ENCODE results near the gene GALNT9.

The GALNT9 gene

DNA sequence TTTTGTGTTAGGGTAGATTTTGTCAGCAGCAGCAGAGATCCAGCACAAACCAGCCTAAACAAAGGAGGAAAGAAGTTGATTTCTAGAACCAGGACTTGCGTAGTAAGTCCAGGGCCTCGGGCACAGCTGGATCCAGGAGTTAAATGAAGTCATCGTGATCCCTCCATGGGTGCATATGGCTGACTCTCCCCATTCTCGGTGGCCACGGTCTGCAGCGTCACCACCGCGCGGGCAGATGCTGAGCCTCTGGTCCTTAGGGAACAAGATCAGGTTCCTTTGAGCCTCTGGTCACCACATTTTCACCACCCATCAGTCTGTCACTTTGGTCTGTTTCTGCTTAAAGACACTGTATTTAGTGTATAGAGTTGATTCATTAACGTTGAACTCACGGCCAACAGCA is 14.8 kb upstream of the GALNT9 start:
- DNase-seq (ENCODE audit: low spot score): no peak

DNA sequence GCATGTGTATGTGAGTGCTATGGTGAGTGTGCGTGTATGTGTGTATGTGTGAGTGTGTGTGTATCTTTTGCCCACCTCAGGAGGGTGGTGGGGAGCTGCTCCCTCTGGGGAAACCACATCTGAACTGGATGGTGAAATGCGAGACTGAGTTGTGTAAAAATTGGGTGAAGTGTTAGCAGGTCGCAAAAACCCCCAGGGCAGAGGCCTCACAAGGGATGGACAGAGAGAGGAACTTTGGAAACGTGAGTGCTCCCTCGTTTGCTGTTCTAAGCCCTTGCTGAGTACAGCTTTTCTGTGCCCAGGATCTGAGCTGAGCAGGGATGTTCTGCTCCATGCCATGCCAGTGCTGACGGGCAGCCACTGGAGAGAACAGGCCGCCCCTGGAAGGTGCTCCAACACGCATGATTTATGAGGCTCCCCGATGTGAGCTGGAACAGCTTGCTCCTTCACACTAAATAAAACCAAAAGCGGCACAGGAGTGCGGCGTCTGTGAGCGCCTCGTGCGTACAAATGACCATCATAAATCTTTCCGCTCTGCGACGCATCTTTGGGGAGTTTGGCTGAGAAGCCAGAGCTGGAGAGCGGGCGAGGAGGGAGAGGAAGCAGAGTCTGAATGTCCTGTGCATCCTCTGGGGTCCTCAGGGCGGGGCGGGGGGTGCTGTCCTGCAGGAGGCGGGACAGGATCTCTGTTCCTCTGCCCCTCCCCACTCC is 14.1 kb upstream of the GALNT9 start:
- DNase-seq (ENCODE audit: low spot score): no peak

DNA sequence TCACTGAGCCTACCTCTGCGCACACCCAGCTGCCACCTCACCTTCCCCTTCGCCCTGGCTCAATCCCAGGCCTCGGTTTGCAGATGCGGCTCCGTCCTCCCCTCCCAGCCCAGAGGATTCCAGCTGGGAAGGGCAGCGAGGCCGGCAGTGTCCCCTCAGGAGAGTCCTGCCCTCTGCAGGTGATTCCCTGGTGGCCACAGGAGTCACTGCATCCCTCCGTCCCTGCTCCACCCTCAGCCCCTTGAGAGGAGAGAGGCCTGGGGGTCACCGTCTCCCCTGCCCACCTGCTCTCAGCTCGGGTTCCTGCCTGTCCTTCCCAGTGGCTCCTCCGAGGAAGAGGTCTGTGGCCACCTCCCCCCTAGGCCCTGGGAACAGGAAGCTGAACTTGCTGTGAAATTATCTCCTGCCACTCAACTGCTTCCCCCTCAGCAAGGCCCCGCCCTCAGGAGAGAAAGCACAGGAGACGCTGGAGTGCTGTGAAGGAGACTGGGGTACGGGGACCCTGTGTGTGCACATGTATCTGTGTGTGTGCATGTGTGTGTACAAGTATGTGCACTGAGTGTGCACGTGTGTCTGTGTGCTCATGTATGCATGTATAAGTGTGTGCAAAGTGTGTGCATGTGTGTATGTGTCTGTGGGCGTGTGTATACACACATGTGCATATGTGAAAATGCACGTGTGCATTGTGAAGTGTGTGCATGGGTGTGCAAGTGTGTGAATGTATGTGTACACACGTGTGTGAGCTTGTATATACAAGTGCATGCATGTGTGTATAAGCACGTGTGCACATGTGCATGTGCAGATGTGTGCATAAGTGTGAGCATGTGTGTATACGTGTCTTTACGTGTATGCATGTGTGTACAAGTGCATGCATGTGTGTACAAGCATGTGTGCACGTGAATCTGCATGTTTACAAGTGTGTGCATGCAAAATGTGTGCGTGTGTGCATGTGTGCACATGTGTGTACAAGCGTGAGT is 13.2 kb upstream of the GALNT9 start:
- no peak for DNase-seq (ENCODE audit: low spot score)

DNA sequence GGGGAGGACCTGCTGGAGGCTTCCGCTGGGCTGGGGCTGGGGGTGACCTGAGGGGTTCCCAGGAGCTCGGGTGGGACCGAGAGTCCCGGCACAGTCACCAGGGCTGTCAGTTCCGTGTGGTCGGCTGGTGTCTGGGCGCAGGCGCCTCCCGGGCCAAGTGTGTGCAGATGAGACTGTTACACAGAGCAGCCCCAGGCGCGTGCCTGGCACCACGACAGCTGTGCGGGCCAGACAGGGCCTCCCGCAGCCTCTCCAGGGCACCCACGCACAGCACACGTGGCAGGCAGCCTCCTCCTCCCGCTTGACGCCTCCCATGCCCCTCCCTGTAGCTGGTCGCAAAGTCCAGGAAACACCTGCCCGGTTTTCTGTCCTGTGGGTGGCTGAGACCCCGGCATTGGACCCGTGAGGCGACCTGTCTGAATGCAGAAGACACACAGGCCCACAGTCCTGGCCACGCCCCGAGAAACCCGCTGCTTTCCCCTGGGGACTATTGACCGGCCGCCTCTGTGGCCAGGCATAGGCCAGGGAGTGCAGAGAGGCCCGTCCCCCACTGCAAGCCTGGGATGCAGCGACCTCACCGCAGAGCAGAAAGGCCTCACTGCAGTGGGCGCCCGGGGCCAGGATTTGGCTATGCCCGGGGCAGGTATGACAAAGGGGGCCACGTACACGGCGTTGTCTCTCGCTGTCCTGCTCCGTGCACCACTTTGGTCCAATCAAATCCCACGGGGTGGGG is 12.1 kb upstream of the GALNT9 start:
- DNase-seq (ENCODE audit: low spot score): no peak

DNA sequence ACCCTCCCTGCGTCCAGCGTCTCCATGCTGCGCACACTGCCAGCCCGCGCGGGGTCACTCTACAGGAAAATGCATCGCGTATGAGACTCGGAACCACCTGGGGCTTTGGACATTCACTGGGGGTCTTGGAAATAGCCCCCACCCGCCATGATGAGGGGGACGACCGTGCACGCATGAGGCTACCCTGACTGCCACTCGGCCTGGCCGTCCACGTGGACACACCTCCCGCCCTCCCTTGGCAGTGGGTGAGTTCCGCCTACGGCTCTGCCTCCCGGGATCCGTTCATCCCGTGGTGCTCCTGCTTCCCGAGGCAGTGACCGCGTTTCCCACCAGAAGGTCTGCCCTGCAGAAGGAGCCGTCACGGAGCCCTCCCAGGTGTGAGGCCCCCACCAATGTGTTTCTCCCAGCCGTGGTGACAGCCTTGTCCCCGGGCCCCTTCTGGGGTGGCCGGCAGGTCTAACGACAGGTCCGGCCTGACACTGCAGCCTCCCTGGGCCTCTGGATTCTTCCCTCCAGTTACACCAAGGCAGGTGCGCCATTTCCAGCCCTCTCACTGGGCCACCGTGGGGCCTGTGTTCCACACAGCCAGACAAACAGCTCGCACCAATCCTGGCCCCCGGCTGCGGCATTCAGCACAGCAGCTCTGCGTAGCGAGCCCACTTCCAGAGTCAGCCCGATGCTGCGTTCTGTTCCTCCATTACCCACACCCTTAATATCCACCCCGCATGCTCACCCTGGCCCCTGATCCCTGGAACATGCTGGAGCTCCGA is 11.1 kb upstream of the GALNT9 start:
- DNase-seq (ENCODE audit: low spot score): no peak

DNA sequence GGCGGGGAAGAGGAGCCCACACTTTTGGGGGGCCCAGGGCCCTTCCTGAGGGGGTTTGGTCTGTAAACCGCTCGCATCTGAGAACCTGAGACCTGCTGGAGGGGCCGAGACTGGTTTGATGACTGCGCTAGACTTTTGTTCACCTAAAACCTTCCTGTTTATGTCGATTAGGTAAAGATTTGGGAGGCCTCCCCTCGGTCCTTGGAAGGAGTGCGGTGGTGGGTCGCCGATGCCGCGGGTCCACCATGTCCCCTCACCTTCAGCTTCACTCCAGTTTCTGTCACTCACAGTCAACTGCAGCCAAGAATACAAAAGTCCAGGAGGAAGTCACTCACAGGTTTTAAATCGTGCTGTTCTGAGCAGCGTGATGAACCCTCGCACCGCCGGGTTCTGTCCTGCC is 10.5 kb upstream of the GALNT9 start:
- DNase-seq (ENCODE audit: low spot score): no peak

DNA sequence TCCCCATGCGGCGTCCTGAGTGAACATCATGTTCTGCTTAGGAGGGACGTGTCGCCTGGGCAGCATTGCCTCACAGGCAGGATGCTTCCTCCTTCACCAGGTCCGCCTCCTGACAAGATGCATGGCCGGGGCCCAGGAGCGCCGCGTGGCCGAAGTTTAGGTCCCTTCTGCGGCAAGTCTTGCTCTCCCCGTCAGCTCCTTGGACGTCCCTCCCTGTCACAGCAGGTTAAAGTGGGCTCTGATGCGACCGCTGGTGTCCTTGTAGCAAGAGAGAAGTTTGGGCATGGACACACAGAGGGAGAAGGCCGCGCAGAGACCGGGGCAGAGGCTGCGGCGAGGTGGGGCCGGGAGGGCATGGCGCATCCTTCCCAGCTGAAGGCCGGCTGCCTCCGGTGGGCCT is 9.4 kb upstream of the GALNT9 start:
- DNase-seq (ENCODE audit: low spot score): no peak

DNA sequence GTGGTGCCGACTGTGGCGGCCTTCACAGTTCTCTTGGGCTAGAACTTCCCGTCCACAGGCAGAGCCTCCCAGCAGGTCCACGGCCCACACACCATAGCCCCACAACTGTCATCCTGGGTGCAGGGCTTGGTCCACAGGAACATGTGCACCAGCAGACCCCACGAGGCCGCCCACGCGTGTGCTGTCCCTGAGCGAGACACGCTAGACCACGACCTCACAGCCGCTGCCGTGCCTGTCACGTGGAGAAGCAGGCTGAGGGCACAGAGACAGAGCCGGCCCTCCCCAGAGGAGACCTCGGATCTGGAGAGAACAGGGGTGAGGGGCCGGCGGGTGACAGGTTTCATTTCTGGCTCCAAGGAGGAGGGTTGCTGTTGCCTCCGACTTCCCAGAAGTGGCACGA is 8.9 kb upstream of the GALNT9 start:
- DNase-seq (ENCODE audit: low spot score): no peak

DNA sequence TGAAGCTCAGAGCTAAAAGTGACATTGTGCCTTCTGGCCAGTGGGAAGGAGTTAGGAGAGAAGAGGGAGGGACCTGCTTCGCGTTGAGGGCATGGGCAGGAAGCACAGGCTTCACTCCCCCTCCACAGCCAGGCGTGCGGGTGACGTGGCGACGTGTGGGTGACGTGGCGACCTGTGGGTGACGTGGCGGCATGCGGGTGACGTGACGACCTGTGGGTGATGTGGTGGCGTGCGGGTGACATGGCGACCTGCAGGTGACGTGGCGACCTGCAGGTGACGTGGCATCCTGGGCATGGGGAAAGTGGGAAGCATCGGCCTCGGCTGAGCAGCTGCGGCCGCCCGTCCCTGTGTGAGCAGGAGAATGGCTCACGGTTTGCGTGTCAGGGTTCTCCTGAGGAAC is 8.2 kb upstream of the GALNT9 start:
- DNase-seq (ENCODE audit: low spot score): no peak

DNA sequence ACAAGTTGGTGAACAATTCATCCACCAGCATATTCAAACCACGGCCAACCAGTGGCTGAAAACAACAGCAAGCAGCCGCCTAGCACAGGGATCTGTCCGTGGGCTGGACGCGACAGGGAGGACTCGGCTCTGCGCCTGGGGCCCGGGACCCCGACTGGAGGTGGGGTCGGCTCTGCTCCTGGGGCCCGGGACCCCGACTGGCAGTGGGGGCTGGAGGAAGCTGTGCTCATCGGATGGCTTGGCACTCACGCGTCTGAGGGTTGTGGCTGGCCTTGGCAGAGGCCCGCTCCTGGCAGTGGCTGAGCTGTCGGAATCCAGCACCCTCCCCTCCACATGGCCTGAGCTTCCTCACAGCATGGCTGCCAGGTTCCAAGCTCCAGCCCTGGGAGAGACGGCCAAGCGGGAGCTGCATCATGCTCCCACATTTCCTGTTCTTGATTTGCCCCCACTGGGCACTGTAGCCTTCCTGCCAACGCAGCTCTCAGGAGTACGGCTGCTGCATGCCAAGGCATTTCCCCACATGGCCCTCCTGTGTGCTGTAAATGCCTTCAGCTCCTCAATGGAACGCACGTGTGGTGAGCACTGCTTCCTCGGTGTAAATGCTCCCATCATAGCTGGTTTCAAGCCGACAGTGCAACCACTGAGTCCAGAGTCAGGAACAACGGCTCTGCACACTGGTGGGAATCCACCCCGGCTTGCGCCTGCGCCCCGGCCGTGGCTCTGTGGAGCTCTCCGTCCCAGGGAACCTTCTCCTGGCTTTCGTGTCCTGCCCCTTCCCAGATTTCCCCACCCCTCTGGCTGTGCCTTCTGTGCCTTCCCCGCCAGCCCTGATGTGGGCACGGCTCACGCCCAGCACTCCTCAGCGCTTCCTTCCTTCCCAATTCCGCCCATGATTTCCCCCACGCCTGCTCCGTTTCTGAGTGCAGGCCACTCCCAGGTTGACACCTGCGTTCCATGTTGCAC is 7.3 kb upstream of the GALNT9 start:
- DNase-seq (ENCODE audit: low spot score): no peak

DNA sequence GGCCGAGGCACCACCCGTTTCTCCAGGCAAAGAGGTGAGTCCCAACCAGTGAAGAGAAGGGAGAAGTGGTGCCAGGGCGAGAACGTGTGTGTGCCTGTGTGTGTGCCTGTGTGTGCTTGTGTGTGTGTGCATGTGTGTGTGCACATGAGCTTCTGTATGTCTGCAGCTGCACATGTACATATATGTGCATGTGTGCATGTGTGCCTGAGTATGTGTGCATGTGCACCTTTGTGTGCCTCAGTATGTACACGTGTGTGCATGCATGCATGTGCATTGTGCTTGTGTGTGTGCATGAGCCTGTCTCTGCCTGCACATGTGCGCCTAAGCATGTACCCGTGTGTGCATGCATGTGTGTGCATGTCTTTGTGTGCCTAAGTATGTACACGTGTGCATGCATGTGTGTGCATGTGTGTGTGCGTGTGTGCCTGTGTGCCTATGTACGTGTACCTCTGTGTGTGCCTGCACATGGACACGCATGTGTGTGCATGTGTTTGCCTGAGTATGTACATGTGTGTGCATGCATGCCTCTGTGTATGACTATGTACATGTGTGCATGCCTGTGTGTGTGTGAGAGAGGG is 5.9 kb upstream of the GALNT9 start:
- no peak for DNase-seq (ENCODE audit: low spot score)

DNA sequence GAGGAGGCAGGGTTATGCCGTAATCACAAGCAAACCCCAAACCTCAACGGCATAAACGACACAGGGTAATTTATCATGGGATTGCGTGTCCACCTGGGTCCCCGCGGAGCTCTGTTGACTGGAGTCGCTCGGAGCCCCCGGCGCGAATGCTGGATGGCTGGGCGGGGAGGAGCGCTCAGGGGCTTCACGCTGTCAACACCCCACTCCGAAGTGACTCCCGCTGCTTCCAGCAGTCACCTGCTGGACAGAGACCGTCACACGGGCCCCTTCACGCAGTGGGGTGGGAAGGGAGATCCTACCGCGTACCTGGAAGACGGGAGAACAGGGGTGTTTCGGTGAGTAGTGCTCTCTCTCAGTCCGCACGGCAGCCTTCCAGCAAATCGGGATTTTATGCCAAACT is 4.4 kb upstream of the GALNT9 start:
- no peak for DNase-seq (ENCODE audit: low spot score)

DNA sequence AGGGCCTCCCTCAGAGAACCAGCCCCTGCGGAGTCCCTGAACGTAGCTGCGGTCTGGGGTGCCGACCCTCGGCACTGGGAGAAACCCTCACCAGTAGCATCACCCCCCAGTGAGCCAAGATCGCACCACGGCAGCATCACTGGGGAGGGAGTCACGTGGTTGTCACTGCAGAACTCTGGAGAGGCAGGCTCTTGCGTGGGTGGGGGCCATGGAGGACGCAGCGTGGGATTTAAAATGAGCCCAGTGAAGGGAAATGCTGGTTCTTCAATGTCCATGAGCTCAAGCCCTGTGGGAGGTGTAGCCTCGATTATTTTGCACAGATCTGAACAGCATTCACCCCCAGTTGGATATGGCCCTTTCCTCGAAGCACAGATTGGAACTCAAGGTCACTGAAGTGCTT is 3.9 kb upstream of the GALNT9 start:
- no peak for DNase-seq (ENCODE audit: low spot score)

DNA sequence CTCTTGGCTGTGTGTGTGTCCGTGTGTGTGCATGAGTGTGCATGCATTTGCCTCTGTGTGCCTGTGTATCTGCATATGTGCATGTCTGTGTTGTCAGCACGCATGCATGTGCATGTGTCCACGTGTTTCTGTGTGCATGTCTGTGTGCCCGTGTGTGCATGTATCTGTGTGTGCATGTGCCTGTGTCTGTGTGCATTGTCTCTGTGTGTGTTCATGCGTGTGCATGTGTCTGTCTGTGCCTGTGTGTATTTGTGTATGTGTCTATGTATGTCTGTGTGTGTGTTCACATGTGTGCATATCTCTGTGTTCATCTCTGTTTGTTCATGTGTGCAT is 1.1 kb upstream of the GALNT9 start:
- no peak for DNase-seq (ENCODE audit: low spot score)

DNA sequence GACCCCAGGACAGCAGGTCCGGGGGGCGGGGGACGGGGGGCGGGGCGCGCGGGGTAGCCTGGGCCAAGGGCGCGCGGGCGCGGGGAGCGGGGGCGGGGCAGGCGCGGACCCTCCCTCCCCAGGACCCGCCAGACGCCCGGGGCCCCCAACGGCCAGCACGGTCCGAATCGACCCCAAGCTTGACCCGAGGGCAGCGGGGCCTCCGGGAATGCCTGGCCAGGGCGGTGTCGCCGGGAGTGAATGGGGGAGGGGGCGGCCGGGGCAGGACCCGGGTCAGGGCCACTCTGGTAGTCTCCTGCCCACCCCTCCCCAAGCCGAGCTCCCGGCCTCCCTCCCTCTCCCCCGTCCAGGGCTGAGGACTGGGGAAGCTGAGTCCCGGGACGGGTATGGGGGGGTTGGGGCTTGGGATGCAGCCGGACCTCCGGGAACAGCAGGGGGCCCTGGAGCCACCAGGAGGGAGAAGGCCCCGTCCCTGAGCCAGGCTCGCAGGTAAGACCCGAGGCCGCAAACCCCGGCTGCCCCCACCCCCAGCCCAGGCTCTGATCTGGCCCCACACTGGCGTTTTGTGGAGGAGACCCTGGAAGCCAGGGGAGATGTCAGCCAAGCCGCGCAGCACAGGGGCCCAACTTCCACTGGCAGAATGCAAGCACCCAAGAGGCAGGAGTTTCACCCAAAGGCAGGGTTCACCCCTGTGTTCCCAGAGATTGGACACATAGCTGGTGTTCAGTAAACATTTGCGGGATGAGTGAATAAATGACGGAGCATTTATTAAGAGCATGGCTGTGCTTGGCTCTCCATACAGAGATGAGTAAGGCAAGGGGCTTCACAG is 545 bp upstream of the GALNT9 start:
- no peak for DNase-seq (ENCODE audit: low spot score)

DNA sequence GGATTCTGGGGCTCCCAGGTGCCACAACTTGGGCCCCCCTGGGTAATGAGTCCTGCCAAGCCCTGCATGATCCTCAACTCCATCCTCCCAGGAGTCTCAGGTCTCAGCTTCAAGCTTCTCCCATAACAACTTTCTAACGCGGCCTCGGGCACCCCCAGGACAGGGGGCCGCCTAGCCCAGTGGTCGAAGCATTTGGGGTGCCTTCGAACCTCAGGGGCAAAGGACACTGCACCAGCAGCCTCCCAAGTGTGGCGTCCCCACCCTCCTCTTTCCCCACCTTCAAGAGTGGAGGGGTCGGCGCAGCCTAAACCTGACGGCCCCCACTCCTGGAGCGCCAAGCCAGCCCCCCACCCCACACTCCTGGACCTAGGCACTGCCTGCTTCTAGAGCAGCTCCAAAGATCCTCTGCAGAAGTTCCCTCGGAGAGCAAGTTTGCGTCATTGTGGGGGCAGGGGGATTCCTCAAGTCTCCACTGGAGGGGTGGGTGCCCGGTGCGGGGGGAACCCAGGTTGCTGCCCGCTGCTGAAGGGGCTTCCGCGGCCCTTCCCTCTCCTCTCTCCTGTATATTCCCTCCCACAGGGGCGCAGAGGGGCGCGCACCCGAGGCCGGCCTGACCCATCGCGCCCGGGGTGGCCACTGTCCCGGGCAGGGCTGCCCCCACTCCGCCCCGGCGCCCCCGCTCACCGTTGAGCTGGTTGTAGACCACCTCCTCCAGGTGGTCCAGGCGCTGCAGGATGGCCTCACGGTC is 933 bp downstream of the GALNT9 start:
- no peak for DNase-seq (ENCODE audit: low spot score)

DNA sequence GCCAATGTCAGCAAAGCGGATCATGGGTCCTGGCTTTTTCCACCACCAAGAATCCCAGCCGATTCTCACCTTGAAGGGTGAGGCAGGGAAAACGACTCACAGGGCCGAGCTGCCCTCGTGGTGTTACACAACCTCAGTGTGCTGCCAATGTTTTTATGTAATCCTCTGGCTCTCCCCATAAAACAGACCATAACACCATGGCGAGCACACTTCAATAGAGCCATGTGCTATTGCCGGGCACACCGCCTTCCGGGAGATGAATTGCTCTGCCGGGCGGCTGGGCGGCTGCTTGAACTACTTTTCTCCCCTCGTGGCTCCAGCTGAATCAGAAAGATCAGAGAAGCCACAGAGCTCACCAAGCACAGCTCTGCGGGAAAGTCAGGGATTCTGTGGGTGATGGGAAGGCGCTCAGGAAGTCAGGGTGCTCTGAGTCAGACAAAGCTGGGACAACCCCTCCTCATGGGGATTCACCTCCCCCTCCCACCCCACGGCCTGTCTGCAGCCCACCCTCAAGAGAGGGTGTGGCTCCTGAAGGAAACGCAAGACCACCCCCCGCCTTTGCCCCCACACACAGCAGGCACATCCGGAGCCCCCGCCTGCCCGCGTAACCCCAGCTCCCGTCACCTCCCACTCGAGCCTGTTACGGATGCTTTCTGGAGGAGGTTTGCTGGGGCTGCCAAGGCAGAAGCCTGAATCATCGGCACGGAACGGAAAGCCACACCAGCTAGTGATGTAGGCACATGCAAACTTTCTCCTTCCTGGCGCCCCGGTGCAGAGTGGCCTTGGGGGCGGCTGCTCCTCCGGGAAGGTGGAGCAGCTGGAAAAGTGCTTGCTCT is 1.8 kb downstream of the GALNT9 start:
- peak; percentile 33 for DNase-seq (ENCODE audit: low spot score)

DNA sequence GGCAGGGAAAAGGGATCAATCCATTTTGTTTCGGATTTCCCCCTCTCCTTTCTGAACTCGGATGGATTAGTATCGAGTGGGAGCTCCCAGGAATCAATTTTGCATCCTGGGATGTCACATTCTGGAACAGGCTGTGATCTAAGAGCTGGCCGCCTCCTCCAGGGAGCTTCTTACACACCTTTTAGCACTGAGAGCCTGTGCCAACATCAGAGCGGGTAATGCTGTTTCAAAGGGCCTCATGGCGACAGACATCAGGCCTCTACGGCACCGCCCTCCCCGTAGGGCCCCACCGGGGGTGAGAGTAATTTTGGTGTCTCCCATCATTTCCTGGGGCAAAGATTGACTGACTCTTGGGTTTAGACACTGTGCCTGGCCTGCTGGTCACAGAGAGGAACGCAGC is 2.7 kb downstream of the GALNT9 start:
- DNase-seq (ENCODE audit: low spot score): no peak
